Left lobe of liver (tissue), 2 donors: ENCODE data around the gene ZSCAN23. TPM values are rescaled to one million over a fixed set of nuclear protein-coding genes. Genes with fewer than 3 reads are reported as not detected.
"Not testable (repeated sequence)": the region's sequence is repeated elsewhere in the genome, so short reads cannot be mapped to it uniquely, and the experiment has no call there.

Experiments
- ATAC-seq: fragments of 200-7000 bp; cut with Tn5 transposase; one replicate; pipeline ENCODE4 v1.9.1; 2020; ENCODE audit warnings: mild to moderate bottlenecking, moderate library complexity
- DNase-seq: peaks from one replicate; pipeline ENCODE4 v3.0.0-alpha.2; 2020; ENCODE audit warnings: low spot score
- total RNA-seq: library from RNA; stranded (reverse); gene quantifications from one replicate; pipeline ENCODE4 v1.2.1, GENCODE V29; 2021
- donor health status: DM: no; HTN: no; CAD: no; lungs with moderate emphysema.
- donor health status: DM: no; HTN: yes; CAD: no.

The ZSCAN23 gene
- total RNA-seq, 1 donor from 2014 or later, result 0.40 TPM

DNA sequence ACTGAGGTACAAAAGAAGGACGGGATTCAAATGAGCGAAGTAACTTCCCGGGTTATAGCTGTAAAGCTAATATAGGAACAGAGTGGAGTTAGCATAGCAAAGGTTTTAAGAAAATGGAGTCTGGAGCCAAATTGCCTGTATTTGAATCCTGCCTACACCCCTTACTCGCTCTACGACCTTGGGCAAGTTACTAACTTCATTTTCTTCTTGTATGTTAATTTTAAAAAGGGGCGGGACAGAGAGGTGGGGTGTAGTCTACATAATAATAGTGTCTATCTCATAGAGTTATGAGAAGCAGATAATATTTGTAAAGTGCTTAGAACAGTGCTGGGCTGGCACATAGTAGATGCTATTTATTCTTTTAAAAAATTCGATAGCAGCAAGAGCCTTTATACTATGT, 705 bp downstream of the ZSCAN23 start:
- ATAC-seq, result no peak
- no peak for DNase-seq

DNA sequence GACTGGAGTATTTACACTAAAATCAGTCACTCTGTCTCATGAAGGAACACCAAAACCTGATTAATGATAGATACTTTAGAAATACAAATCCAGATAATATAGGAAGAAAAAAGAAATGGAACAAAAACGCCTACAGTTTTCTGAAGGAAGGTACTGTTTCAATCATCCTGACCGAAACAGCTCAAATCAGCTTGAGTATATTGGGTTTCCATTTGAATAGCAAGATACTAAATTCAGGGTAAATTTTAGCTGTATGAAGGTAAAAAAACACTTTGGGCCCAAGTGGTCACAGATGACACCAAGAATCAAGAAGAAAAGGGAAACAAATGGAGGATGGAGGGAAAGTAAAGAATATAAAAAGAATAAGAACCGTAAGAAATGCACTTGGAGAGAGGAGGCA, 6.9 kb downstream of the ZSCAN23 start:
- DNase-seq (no peak), ATAC-seq (no peak)

DNA sequence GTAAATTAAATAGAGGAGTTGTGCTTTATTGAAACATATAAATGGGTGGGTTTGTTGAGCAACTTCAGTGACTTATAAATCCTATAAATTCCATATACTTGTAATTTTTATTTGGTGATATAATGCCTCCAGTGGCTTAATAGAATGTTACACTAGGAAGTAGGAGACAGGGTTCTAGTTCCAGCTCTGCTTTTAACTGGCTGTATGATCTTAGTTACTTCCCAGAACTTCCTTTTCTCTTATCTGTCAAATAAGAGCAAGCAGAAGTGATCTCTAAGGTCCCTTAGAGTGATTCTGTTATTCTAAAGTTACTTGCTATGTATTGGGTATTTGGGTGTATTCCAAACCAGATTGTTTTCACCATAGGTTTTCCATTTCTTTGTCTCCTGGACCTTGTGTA, 10.2 kb downstream of the ZSCAN23 start:
- DNase-seq (no peak), ATAC-seq (no peak)

DNA sequence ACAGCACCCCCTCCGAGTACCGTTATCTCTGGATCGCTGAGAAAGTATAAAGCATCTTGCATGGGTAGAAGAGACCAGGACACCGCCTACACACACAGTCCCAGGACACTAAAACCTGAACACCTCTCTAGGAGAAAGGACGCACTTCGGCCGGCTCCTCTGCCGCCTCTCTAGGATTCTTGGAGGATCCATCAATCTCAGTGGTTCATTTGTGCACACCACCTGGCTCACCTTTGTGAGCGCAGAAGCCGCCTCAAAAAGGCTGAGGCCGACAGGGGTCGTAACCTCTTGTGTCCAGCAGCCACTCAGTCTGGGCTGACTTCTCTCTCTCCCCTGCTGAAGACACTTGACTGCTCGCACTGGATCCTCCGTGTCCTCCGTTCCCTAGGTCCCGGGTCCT, 13.5 kb downstream of the ZSCAN23 start:
- no peak for DNase-seq

DNA sequence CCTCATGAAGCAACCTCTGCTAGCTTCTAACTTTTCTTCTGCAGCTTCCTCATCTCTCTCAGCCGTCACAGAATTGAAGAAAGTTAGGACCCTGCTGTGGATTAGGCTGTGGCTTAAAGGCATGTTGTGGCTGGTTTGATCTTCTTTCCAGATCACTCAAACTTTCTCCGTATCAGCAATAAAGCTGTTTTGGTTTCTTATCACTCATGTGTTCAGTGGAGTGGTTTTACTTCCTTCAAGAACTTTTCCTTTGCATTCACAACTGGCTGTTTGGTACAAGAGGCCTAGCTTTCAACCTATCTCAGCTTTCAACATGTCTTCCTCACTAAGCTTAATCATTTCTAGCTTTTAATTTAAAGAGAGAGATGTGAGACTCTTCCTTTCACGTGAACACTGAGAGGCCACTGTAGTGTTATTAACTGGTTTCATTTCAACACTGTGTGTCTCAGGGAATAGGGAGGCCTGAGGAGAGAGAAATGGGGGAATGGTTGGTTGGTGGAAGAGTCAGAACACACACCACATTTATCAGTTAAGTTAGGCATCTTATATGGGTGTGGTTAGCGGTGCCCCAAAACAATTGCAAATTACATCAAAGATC, 17.2 kb downstream of the ZSCAN23 start:
- DNase-seq (no peak), ATAC-seq (no peak)

More for the DNA sequence above, 13.5 kb downstream of the ZSCAN23 start:
- ATAC-seq, result no peak

DNA sequence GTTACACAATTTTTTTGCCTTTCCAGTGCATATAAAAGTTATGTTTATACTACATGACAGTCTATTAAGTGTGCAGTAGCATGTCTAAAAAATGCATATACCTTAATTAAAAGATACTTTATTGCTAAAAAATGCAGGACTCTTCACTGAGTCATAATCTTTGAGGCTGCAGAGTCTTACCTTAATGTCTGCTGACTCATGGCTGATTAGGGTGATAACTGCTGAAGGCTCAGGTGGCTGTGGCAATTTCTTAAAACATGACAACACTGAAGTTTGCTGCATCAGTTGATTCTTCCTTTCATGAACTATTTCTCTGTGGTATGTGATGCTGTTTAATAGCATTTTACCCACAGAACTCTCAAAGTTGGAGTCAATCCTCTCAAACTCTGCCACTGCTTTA, 19.1 kb downstream of the ZSCAN23 start:
- ATAC-seq, result no peak
- DNase-seq, result no peak

DNA sequence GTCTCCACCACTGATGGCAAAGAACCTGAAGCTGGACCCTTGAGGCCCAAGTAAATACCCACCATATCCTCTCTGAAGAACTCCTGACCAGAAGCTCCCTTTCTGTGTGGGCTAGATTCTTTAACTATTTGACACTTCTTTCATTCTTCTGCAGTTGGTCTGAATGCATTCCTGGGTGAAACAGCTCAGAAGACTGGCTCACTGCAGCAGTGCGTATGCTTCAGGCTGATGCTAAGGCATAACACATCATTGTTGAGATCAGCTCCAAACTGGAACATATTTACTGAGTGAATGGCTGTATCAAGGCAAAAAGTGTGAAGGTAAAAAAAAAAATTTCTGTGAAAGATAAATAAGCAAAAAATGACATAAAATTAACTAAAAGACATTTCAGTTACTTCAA, 19.7 kb downstream of the ZSCAN23 start:
- no peak for DNase-seq
- ATAC-seq, result no peak

DNA sequence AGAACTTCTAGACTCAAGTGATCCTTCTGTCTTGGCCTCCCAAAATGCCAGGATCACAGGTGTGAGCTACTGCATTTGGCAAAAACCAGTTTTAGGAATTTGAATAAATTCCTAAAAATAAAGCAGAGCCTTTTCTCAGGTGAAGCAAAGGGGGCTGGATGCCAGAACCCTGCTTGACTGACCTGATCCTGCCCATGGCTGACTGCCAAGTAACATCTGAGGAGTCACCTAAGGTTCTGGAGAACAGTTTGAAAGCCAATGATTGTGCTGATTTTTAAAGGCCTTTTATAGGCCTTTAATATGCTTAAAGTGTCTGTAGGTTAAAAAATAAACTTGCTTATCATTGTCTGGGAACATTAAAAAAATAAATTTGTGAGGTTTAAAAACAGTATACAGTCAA, 29.6 kb downstream of the ZSCAN23 start:
- no peak for ATAC-seq

DNA sequence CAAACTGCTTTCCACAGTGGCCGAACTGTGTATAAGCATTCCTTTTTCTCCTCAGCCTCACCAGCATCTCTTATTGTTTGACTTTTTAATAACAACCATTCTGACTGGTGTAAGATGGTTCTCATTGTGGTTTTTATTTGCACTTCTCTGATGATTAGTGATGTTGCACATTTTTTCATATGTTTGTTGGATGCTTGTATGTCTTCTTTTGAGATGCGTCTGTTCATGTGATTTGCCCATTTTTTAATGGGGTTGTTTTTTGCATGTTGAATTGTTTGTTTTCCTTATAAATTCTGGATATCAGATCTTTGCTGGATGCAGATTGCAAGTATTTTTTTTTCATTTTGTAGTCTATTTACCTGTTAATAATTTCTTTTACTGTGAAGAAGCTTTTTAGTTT, 32.5 kb downstream of the ZSCAN23 start:
- DNase-seq, result no peak
- no peak for ATAC-seq

More for the DNA sequence above, 29.6 kb downstream of the ZSCAN23 start:
- no peak for DNase-seq

DNA sequence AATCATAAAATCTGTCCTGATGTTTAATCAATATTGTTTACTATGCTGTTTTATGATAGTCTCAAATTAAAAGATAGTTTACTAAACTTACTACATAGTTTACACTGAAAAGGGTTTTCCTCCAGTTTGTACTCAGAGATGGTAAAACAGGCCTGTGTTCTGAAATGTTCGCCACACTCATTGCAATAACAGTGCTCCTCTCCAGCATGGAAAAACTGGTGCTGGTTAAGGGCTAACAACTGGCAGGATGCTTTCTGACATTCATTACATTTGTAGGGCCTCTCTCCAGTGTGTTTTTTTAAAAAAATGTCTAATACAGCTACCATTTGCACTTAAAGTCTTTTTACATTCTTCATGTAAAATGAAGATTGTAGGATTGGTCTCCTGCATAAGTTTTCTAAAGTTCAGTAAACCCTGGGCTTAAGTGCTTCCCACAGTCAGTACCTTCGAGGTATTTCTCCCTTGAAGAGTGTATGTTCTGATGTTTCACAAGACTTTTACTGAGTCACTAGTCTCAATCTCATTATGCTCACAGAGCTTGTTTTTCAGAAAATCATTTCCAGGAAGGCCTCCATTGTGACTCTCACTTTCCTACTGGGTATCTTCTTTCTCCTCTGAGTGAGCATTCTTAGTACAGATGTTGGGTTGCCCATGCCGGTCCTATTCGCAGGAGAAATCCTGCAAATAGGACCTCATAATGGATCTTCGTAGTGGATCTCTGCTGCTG, 35.1 kb downstream of the ZSCAN23 start:
- no peak for DNase-seq
- no peak for ATAC-seq

DNA sequence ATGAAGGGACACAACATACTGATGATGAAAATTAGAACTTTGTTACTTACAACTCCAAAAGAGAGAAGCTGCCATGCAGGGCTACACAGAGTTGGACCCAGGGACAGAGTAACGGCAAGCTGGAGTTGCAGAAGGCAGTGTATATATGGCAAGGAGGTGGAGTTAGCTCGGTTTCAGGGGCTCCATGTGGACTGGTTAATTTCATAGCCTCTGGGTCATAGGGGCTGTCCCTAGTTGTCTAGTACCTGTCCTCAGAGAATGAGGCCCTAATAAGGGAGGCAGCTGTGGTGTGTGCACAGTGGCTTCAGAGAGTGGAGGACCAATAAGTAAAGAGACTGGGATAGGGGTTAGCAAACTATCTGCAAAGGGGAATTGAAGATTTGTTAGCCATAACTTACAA, 35.9 kb downstream of the ZSCAN23 start:
- DNase-seq, result no peak
- ATAC-seq, result no peak

DNA sequence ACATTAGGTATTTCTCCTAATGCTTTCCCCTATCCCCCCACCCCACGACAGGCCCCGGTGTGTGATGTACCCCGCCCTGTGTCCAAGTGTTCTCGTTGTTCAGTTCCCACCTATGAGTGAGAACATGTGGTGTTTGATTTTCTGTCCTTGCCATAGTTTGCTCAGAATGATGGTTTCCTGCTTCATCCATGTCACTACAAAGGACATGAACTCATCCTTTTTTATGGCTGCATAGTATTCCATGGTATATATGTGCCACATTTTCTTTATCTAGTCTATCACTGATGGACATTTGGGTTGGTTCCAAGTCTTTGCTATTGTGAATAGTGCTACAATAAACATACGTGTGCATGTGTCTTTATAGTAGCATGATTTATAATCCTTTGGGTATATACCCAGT, 39.4 kb downstream of the ZSCAN23 start:
- not testable (repeated sequence) for DNase-seq, ATAC-seq

DNA sequence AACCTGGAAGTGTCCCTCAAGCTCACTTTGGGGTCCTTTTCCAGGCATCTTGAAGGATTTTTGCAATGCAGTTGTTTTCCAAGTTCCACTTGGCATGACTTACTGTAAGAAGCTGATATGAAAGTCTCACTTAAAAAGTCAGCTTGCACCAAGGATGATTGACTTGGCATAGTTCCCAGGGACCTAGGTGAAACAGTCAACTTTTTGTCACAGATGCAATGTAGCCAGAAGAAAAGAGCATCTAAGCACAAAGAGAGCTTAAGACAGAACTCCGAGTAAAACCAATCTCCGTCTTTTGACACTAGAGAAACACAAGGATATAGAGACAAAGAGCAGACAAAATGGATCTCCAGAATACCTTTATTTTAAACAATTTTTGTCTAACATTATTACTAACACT, 41.1 kb downstream of the ZSCAN23 start:
- DNase-seq (no peak), ATAC-seq (no peak)

DNA sequence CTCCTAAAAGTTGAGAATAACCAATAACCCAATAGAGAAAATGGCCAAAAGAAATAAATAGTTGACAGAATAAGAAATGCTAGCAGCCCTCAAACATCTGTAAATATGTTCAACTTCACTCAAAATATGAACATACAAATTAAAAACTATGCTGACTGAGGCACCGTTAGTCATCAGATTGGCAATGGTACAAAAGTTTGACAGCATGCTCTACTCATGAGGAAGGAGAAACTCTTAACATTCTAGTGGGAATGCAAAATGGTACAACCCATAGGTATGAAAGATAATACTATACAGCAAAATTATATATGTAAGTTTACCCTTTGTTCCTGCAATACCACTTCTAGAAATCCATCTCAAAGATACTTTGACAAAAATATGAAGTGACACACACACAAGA, 42.1 kb downstream of the ZSCAN23 start:
- ATAC-seq (no peak), DNase-seq (no peak)

DNA sequence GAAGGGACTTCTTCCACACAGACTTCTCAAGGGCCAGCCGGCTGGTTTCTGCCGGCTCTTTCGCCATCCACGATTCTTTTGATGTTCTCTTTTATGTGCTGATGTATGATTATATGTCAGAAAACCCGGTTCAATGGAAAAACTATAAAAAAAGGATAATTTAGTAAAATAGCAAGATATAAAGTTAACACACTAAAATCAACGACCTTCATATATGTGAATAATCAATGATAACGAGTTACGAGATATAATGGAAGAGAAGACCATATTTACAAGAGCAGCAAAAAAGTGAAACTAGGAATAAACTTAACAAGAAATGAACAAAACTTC, 43.2 kb downstream of the ZSCAN23 start:
- no peak for ATAC-seq
- DNase-seq, result no peak

DNA sequence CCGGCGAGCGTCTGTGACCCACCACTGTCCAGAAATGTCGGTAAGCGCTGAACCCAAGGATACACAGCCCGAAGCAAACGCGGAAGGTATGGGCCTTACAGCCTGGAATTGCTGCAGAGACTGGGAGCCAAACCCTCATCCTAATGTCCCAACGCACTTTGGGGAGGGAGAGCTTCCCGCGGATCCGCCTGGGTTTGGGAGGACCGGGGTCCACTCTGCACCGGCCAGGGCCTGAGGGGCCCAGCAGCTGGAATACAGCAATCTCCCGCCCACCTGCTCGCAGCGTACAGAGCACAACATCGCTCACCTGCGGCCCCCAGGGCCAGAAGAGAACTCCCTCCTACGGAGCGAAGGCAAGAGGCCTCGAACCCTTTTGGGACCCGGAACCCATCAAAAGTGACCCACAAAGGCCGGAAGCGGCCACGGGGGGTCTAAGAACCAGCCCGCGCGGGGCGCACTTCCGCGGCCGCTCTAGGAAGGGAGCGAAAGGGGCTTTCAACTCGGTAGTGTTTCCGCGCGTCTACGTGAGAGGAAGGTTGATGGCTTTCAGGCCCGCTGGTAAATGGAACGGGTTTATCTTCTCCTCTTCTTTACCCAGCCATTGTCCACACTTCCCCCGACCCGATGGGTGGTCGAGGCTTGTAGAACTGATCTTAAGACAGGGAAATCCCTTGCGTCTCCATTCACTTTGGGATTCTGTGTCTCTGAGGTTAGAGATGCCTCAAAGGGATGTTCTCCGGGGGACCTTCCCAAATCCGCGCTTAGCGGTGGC, 43.8 kb downstream of the ZSCAN23 start, which contains the start of gene ZSCAN12:
Gene ZSCAN12, minus strand, starts transcription at position 398 of the 772 bp plus-strand sequence. CDS start 1,342 bp downstream, outside the sequence.
- DNase-seq (peak; percentile 76), ATAC-seq (peak; percentile 98)

DNA sequence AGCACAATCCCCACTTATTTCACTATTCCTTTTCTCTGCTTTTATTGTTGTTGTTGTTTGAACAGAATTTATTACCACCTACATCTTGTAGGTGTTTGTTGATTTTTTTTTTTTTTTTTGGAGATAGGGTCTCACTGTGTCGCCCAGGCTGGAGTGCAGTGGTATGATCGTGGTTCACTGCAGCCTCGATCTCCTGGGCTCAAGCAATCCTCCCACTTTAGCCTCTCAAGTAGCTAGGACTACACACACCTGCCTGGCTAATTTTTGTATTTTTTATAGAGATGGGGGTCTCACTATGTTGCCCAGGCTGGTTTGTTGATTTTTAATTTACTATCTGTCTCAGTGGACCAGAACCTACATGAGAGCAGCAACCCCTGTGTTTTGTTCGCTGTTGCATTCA, 47.4 kb downstream of the ZSCAN23 start:
- no peak for ATAC-seq
- no peak for DNase-seq

DNA sequence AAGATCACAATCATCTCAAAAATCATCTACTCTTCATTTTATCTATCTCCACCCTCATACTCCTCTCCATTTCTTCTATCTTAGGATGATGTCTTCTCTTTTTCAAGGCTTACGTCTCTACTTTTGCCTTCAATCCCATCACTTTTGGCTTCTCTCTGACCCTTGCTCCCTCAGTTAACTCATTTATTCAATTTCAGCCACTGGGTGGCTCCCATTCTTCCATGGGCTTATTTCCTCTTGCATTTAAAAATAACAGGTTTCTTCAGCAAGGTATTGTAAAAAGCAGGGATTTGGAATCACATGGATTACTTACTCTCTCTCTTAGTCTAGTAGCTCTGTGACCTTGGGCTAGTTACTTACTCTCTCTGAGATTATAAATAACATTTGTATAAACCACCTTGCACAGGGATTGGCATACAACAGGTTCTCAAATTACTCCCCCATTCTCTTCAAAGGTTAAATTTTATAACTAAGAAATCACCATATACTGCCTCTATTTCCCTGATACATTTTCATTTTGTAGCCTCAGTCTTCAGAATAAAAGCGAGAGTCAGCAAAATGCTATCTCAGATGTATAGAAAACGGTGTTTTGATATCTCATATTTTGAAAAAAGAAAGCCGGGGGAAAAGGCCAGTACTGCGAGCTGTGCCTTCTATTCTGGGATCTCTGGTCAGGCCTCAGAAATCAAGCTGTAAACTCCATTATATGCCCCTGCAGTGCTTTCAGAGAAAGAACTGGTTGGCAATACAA, 49.2 kb downstream of the ZSCAN23 start:
- no peak for DNase-seq
- ATAC-seq, result peak; percentile 55

DNA sequence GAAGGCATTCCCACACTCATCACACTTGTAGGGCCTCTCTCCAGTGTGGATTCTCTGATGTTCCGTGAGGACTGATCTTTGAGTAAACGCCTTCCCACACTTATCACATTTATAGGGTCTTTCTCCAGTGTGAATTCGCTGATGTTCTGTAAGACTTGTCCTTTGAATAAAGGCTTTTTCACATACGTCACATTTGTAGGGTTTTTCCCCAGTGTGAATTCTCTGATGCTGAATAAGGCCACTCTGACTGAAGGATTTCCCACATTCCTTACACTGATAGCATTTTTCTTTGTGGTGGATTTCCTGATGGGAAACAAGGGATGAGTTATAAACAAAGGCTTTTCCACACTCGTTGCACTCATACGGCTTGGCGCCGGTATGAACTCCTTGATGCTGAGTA, 52.6 kb downstream of the ZSCAN23 start:
- ATAC-seq (no peak), DNase-seq (no peak)

DNA sequence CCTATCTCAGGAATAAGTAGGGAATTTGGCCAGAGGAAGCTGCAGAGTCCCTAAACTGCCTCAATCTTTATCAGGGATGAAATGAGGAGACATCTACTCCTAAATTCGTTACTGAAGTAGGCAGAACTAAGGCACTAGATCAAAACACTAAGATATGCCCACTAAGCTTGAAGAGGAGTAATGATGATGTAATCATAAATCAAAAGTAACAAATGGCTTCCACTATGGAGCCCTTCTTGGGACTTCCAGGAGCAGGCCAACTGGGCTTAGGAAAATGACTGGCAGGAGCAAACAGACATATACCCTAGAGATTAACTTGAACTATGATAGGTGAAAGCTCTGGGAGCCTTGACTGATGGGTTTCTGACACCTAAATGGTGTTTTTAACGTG, 59.2 kb downstream of the ZSCAN23 start:
- no peak for ATAC-seq
- no peak for DNase-seq
